Aorta (tissue), 5 donors: ENCODE data around the gene ARHGEF16. TPM values are rescaled to one million over a fixed set of nuclear protein-coding genes. Genes with fewer than 3 reads are reported as not detected.

ENCODE experiments used
- ATAC-seq: fragments of 200-7000 bp; cut with Tn5 transposase; one replicate; pipeline ENCODE4 v1.9.1; 2022; ENCODE audit warnings: moderate library complexity; ENCODE audit not compliant: low FRiP score
- DNase-seq, 2 donors: peaks; one replicate each; pipeline ENCODE4 v3.0.0-alpha.2; 2020
- H3K27ac ChIP-seq, 2 donors: one replicate each; pipeline ENCODE4 v1.5.1; 2013; ENCODE audit warnings: low read length in 2 of 2, mild to moderate bottlenecking in 2 of 2, moderate library complexity in 2 of 2, control low read depth in 1 of 2, inconsistent platforms in 1 of 2, low read depth in 1 of 2
- H3K27me3 ChIP-seq, 2 donors: one replicate each; pipeline ENCODE4 v1.6.1; 2013; ENCODE audit warnings: control low read depth in 1 of 2, low read length in 1 of 2, mild to moderate bottlenecking in 1 of 2, moderate library complexity in 1 of 2; ENCODE audit not compliant: insufficient read depth in 2 of 2, control insufficient read depth in 1 of 2
- H3K36me3 ChIP-seq, 2 donors: one replicate each; pipeline ENCODE4 v1.6.1; 2013; ENCODE audit warnings: control low read depth in 1 of 2, low read length in 1 of 2, mild to moderate bottlenecking in 1 of 2; ENCODE audit not compliant: insufficient read depth in 2 of 2, control insufficient read depth in 1 of 2
- H3K4me1 ChIP-seq, 2 donors: one replicate each; pipeline ENCODE4 v1.6.1; 2013; ENCODE audit warnings: low read length in 2 of 2, control low read depth in 1 of 2, mild to moderate bottlenecking in 1 of 2, moderate library complexity in 1 of 2; ENCODE audit not compliant: insufficient read depth in 2 of 2, control insufficient read depth in 1 of 2
- H3K4me3 ChIP-seq, 2 donors: one replicate each; pipeline ENCODE4 v1.5.1; 2013; ENCODE audit warnings: low read length in 2 of 2, control low read depth in 1 of 2, mild to moderate bottlenecking in 1 of 2
- H3K9me3 ChIP-seq: one replicate; pipeline ENCODE4 v1.6.1; 2013; ENCODE audit warnings: mild to moderate bottlenecking, low read length; ENCODE audit not compliant: control insufficient read depth
- WGBS, 2 donors: extraction: QIAGEN DNeasy Blood & Tissue Kit; methylation state at CpG; one replicate each; pipeline ENCODE4 v1.1.7; 2013; 5-methylcytosine and 5-hydroxymethylcytosine counted together
- intact Hi-C, 2 donors: fragments of 100-400 bp; cut with DNase I; formaldehyde crosslinking; loops; one replicate each; pipeline versions ENCODE4 v1.14.2 to v1.15.0; 2022
- polyA plus RNA-seq, 2 donors: library from polyadenylated mRNA; stranded (reverse); fragments of 200-250 nt; gene quantifications; one replicate each; pipeline ENCODE4 v1.2.3, GENCODE V29; 2013
- total RNA-seq, 2 donors: library from RNA; stranded (reverse); fragmentation: NEBNext Ultra II Directional; extraction: Animal tissue kit (Norgen Biotek cat#: 25700); gene quantifications; one replicate each; pipeline ENCODE4 v1.2.1, GENCODE V29; 2021
- donor health status: healthy with polysubstance abuse.
- donor health status: Bipolar disorder and iron deficiency.
- donor health status: DM: no; HTN: no; CAD: no.
- donor health status: DM: no; HTN: no; CAD: no.
- donor health status: DM: yes; HTN: yes; CAD: no.

ARHGEF16 gene
- total and polyA plus RNA-seq, 4 donors, result 0.62 to 8.8 (median 1.4) TPM; not detected in 1

DNA sequence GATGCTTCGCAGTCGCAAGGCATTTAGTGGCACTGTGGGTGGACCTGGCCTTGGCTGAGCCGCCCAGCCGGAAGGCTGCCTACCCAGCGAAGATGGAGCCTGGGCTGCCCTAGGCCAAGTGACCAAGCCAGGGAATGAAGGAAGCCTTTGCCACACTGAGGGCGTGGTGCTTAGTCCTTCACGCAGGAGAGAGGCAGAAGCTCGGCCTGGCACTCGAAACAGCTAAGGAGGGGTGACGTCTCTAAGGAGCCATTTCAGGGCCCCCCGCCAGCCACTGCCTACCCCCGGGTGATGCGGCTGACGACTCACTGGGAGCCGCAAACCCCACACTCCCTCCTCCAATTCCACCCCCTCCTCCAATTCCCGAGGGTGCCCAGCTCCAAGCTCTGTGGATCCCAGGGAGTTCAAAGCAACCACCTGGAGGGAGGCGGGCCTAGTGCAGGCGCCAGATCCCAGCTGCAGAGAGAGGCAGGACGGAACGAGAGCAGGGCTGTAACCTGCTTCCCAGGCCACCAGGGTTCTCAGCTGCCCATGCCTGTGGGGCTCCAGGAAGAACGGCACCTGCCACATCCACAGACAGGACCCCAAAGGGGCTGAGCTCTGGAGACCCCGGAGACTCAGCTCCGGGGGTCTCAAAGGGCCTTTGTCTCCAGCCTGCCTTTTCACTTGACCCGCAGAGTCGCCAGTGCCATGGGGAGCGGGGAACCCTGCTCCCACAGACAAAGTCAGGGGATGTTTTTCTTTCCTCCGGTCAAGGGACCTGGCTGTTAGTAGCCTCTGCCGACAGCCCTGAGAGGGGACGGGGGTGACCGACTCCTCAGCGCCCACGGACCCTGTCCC is 75.8 kb downstream of the ARHGEF16 start:
- no peaks in the 10 kb centered on the region for H3K27me3 ChIP-seq
- no peaks in the 10 kb centered on the region for H3K4me1 ChIP-seq
- H3K36me3 ChIP-seq, result no peaks in the 10 kb centered on the region
- H3K4me3 ChIP-seq, result peak overlapping the region; percentile 68 to 74
- 2% methylated on average over 32 of the region's 32 CpGs for WGBS, 2 donors
- H3K9me3 ChIP-seq, result no peaks in the 10 kb centered on the region
- no peak for DNase-seq
- intact Hi-C loops, result loop anchor here in 1 of 2 donors (2.0 kb wide), 1 partner anchor 20 kb away; no protein-coding TSS in a partner anchor
- H3K27ac ChIP-seq, result peak overlapping the region; percentile 7 to 41
- ATAC-seq, result peak; percentile 28

Other genes with a start within 250 kb of the ARHGEF16 start
- gene MEGF6, start 156.8 kb downstream of the ARHGEF16 start, total RNA-seq, result 100 to 1,000 TPM in 1 of 2 donors, 10 to 100 TPM in 1; 91.8 to 223 TPM
- gene MEGF6, start 156.8 kb downstream of the ARHGEF16 start, polyA plus RNA-seq, result 100 to 1,000 TPM in 1 of 2 donors, 10 to 100 TPM in 1; 53.7 to 332 TPM
- 10 to 100 TPM; 35.4 to 39.0 TPM for gene TPRG1L, start 170.3 kb downstream of the ARHGEF16 start, total RNA-seq
- gene TPRG1L, start 170.3 kb downstream of the ARHGEF16 start, polyA plus RNA-seq, result 10 to 100 TPM; 42.0 to 51.0 TPM
- gene WRAP73, start 195.4 kb downstream of the ARHGEF16 start, total RNA-seq, result 10 to 100 TPM; 10.6 to 17.4 TPM
- gene WRAP73, start 195.4 kb downstream of the ARHGEF16 start, polyA plus RNA-seq, result 10 to 100 TPM in 1 of 2 donors, 1 to 10 TPM in 1; 5.8 to 27.8 TPM
- gene TP73, start 197.9 kb downstream of the ARHGEF16 start, total RNA-seq, result under 1 TPM in 1 of 2 donors, not detected in 1; 0.18 TPM
- gene TP73, start 197.9 kb downstream of the ARHGEF16 start, polyA plus RNA-seq, result under 1 TPM in 1 of 2 donors, not detected in 1; 0.38 TPM